Stimulated activated CD8-positive, alpha-beta memory T cell treated with anti-CD3 and anti-CD28 coated beads, Interleukin-4, amount 100 ng/mL, for 1 hour (primary cell): ENCODE data around the gene EMP2.
"Not testable (repeated sequence)": the region's sequence is repeated elsewhere in the genome, so short reads cannot be mapped to it uniquely, and the experiment has no call there.

Experiments
- DNase-seq, 2 donors: peaks; one replicate each; pipeline ENCODE4 v3.0.0-alpha.2; 2020; ENCODE audit warnings: low read depth in 2 of 2, low spot score in 1 of 2

EMP2 gene

DNA sequence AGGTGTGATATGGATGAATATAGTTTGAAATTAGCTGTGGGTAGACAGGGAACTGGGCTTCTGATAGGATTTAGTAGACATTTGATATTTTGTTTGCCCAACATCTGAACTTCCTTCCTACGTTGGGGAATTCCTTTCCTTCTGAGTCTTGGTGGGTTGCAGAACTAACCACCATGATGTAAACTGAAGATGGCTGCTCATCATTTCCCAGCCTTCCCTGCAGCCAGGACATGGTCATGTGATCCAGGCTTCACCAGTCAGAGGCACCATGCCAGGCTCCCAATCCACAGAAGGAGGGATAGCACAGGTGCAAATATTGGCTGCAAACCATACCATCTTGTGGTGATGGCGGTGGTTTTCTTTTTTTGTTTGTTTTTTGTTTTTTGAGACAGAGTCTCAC, 57.4 kb downstream of the EMP2 start:
- no peak for DNase-seq

DNA sequence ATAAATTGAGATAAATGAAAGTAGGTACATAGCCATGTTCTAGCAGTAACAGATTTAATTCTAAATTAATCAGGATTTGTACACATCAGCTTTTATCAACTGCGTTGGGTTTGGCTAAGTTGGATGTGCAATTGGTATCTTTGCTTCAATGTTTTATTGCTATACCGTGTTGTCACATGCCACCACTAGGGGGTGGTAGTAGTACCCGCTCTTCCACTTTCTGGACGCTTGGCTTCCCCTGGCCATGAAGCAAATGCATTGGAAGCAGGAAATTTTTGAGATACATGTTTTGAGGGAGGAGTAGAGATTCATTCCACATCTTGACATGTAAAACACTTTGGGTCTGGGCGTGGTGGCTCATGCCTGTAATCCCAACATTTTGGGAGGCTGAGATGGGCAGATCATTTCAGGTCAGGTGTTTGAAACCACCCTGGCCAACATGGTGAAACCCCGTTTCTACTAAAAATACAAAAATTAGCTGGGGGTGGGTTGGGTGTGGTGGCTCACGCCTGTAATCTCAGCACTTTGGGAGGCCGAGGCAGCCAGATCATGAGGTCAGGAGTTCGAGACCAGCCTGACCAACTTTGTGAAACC, 58.6 kb downstream of the EMP2 start:
- DNase-seq, result no peak

DNA sequence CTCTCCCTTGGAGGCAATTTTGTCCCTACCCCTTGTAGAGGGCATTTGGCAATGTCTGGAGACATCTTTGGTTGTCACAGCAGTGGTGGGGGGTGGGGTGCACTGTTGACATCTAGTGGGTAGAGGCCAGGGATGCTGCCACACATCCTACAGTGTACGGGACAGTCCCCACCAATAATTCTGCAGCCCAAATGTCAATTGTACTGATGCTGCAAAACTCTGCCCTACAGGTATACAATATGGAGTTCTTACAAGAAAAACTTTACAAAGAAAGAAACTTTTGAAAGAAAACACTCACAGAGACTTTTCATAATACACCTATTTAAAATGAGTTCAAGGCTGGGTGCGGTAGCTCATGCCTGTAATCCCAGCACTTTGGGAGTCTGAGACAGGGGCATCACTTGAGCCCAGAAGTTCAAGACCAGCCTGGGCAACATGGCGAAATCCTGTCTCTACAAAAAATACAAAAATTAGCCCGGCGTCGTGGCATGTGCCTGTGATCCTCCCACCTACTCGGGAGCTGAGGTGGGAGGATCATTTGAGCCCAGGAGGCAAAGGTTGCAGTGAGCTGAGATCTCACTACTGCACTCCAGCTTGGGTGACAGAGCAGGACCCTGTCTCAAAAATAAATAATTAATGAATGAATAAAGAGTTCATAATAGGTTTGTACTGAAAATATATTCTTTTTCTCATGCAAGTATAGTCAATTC, 59.4 kb downstream of the EMP2 start:
- DNase-seq, result no peak

DNA sequence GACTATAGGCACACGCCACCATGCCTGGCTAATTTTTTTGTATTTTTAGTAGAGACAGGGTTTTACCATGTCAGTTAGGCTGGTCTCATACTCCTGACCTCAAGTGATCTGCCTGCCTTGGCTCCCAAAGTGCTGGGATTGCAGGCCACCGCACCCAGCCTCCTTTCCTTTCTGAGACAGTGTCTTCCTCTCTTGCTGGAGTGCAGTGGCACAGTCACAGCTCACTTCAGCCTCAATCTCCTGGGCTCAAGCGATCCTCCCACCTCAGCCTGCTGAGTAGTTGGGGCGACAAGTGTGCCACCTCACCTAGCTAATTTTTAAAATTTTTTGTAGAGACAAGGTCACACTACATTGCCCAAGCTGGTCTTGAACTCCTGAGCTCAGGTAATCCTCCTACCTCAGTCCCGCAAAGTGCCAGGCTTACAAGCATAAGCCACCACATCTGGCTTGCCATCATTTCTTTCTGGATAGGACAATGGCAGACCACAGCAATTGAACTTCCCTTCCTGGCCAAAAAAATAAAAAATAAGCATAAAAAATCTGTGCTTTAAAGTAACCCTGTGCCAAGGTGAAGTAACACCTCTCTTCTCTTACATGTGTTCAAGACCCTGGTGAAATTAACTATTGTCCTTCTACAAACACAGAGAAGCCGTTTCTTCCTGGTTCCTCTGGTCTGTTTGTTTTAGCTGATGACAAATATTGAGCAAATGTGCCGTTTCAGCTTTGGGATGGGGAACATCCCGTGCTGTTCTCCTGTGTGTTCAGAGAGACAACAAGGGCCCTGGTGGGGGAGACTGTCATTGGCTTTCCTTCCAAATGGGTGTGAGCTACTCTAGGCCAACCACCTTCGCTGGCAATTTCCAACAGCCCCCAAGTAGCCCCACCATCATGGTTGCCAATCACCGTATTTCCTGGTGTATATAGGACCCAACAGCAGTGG, 60.2 kb downstream of the EMP2 start:
- DNase-seq, result no peak

DNA sequence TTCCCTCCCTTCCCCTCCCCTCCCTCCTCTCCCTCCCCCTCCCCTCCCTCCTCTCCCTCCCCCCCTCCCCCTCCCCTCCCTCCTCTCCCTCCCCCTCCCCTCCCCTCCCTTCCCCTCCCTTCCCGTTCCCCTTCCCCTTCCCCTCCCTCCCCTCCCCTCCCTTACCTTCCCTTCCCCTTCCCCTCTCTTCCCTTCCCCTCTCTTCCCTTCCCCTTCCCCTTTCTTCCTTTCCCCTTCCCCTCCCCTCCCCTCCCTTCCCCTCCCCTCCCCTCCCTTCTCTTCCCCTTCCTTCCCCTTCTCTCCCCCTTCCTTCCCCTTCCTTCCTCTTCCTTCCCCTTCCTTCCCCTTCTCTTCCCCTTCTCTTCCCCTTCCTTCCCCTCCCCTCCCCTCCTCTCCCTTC, 61.1 kb downstream of the EMP2 start:
- DNase-seq, result no peak

DNA sequence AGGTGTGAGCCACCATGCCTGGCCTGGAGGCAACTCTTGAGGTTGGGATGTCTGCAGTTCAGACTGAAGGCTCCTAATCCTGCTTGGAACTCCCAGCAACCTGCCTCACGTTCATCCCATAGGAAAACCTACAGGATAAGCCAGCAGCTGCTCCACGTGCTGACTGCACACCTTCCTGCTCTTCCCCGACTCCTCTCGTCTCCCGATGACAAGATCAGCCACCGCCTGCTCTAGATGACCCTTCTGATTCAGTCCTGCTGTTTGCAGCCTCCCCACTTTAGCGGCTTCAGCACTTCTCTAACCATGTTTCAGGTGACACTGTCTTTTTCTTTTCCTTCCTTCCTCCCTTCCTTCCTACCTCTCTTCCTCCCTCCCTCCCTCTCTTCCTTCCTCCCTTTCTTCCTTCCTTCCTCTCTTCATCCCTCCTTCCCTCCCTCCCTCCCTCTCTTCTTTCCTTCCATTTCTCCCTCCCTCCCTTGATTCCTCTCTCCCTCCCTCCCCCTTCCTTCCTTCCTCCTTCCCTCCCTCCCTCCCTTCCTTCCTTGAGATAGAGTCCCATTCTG, 61.8 kb downstream of the EMP2 start:
- no peak for DNase-seq

DNA sequence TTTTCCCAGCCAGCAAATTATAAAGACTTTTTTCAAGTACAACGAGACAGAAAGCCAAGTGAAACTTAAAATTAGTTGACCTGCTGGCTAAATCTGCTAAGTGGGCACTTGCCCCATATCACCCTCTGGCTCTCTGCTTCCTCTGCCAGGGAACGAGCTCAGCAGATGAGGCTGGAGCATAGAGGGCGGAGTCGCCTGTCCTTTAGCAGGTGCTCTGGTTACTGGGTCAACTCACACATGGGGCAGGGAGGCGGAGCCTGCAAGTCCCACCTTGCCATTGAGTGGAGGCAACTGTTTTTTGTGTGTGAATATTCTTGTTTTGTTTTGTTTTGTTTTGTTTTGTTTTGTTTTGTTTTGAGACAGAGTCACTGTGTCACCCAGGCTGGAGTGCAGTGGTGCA, 62.5 kb downstream of the EMP2 start:
- DNase-seq, result no peak

DNA sequence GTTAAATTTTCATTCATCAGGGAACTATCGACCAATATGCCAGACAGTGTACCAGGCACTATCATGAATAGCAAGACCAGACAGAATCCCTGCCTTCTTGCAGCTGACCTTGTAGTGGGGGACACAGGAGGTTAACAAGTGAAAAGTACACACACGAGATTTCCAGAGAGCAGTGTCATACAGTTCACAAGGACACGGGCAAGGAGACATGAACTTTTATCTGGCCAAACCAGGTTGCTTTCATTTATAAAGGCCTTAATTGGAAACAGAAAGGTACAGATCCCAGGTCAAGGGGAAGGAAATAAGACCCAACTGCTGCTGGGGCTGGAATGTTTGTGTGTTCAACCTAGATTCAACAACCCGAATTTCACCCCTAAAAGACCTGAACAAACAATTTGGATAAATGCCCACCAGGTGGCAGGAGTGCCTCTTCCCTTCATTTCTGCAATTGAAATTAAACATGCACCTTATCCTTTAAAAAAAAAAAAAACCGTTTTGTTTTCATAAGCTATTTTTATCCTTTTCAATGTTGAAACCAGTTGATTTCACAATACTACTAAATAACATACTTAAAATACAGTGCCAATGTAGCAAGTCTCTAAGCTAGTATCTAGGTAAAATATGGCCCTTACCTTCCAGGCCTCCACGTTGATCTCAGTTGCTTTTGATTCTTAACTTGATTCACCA, 65.9 kb downstream of the EMP2 start:
- DNase-seq, result peak in 1 of 2 donors; percentile 14

DNA sequence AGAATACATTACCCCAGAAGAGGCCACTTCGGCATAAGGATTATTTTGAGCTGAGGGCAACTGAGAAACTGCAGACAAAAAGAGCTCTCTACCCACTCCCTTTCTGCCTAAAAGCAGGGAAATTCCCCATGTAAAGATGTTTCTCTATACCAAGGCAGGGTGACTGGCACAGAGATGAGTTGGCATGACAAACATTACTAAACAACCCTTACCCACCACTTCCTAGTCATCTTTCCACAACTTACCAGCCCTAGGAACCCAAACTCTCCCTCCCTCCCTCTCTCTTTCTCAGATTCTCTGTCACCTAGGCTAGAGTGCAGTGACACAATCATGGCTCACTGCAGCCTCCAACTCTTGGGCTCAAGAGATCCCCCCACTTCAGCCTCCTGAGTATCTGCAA, 68.6 kb downstream of the EMP2 start:
- DNase-seq, result no peak

DNA sequence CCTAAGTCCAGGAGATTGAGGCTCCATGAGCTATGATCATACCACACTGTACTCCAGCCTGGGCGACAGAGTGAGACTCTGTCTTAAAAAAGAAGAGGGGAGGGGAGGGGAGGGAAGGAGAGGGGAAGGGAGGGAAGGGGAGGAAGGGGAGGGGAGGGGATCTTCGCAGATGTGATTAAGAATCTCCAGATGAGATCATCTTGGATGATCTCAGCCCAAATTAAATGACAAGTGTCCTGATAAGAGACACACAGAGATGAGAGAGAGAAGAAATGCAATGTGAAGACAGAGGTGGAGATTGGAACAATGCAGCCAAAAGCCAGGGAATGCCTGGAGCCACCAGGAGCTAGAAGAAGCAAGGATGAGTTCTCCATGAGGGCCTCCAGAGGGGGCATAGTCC, 70.1 kb downstream of the EMP2 start:
- DNase-seq, result no peak

DNA sequence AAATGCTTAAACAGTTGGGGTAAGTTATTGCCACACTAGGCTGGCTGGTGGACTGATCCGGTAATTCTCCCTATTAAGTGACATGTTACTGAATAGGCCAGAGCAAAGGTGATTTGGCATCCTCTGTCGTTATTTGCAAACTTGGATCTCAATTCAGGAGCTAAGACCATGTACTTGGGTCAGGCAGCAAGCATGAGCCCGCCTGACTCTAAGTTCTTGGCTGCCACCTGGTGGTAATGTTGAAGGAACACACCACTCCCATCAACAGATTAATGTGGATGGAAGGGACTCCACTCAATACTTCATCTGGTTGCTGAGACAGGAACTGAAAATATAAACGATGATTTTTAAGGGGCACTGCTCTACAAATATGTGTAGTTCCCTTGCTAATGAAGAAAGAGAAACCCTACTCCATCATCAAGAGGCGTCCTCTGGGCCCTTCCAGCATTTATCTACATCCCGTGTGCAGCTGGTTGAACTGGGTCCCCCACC, 70.8 kb downstream of the EMP2 start:
- peak; percentile 20 to 32 for DNase-seq

DNA sequence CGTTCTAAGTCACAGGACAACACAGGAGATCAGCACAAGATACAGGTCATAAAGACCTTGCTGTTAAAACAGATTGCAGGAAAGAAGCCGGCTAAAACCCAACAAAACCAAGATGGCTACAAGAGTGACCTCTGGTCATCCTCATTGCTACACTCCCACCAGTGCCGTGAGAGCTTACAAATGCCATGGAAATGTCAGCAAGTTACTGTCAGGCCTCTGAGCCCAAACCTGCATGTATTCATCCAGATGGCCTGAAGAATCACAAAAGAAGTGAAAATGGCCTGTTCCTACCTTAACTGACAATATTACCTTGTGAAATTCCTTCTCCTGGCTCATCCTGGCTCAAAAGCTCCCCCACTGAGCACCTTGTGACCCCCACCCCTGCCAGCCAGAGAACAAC, 75.1 kb downstream of the EMP2 start:
- DNase-seq, result not testable (repeated sequence)

DNA sequence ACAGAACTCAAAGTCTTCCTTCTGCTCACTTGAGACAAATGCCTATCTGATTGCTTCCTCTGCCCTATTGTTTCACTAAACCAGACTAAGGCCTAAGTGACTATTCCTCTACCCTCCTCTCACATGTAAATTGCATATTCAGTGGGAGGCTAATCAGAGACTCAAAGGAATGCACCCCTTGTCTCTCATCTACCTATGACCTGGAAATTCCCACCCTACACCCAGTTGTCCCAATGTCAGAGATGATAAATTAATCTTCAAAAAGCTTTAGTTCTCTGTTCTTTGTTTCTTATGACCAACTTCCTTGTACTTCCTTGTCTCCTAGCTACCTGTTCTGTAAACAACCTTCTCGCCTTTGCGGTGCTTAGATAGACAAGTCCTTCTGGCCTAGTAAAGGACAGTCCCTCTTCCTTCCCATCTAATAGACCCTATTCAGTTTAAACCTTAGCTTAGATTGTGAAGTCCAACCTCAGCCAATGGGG, 76.0 kb downstream of the EMP2 start:
- no peak for DNase-seq

DNA sequence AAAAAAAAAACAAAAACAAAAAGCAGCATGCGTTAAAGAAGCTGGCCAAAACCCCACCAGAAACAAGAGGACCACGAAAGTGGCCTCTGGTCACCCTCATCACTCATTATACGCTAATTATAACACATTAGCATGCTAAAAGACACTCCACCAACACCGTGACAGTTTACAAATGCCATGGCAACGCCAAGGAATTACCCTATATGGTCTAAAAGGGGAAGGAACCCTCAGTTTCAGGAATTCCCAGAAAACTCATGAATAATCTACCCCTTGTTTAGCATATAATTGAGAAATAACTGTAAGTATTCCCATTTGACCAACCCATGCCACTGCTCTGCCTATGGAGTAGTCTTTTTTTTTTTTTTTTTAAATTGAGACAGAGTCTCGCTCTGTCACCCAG, 77.6 kb downstream of the EMP2 start:
- DNase-seq, result no peak

DNA sequence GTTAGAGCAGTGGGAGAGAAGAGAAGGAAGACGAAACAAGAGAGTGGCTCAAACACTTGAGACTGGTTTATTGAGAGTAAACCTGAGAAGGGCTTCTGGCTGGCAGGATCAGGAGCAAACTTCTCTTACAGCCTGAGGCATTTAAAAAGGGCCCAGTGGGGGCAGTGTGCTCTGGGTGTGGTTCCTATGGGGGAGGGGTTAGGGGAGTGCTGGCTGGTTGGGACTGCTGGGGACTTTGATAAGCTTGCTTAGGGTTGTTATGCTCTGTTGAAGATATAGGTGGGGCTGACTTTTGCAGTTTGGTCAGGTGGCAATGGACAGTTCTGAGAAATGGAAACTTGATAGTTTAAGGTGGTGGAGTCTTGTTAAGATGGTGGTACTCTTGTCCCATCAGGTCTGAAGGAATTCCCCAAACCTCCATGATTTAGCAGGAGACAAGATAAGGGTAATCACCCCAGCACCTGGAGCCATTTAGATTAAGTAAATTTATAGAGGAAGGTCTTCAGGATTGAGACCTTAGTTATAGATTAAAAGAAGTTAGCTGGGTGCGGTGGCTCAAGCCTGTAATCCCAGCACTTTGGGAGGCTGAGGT, 79.3 kb downstream of the EMP2 start:
- no peak for DNase-seq

DNA sequence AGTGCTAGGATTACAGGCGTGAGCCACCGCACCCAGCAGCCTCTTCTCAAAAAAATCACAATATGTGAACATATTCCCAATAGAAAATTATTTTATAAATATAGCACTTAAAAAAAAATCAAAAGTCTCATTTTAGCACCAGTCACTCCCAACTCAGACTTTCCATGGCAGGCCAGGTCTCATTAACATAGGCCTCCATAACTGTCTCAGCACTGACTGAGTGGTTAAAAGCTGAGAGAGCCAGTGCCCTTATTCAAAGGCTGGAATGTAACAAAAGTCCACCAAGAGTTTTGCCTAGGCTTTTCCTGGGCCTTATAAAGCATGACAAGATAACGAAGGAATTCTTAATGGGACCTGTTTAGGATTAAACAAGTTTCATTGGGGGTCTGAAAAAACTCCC, 79.8 kb downstream of the EMP2 start:
- no peak for DNase-seq

DNA sequence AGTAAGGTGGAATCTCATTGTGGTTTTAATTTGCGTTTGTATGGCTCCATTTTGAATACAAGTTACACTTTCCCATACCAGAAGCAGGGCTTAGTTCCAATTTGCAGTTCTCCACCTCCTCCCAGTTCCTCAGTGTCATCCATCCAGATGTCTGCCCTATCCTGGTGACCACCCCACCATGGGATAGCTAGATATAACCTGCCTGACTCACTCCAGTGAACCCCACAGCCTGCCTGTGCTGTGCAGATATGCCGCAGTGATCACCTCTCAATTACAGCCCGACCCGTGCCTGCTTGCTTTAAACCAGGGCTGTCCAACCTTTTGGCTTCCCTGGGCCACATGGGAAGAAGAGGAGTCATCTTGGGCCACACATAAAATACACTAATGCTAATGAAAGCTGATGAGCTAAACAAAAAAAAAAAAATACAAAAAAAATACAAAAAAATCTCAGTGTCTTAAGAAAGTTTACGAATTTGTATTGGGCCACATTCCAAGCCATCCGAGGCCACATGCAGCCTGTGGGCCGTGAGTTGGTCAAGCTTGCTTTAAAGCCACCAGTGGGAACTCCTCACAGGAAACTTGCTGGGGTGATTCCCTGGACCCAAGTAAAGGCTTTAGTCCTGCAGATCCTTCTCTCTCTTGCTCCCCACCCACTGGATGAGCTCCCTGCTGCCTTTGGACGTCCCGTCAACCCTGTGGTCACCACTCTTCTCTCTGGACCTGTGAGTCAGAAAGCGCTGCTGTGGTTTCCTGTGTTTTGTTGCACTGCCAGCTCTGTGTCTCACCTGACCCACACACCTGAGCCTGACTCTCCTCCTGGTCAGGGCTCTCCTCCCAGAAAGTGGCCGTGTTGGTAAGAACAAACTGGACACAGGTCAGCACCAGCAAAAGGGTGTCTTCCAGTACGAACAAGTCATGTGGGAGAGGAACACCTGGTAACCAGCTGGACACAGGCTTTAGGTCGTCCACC, 83.0 kb downstream of the EMP2 start:
- no peak for DNase-seq

DNA sequence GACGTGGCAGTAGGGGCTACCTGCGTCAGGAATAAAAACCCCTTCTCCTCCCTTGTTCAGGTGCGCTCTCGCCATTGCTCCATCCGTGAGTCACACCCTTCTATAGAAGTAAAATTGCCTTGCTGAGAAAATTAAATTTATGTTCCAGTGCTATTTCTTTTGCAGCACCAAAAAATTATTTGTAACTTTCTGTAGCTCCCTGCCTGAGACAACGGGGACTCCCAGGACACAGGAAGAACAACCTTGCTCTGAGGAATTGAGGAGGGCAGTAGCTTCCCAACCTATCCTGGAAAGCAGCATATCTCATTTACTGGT, 85.4 kb downstream of the EMP2 start:
- DNase-seq, result no peak

DNA sequence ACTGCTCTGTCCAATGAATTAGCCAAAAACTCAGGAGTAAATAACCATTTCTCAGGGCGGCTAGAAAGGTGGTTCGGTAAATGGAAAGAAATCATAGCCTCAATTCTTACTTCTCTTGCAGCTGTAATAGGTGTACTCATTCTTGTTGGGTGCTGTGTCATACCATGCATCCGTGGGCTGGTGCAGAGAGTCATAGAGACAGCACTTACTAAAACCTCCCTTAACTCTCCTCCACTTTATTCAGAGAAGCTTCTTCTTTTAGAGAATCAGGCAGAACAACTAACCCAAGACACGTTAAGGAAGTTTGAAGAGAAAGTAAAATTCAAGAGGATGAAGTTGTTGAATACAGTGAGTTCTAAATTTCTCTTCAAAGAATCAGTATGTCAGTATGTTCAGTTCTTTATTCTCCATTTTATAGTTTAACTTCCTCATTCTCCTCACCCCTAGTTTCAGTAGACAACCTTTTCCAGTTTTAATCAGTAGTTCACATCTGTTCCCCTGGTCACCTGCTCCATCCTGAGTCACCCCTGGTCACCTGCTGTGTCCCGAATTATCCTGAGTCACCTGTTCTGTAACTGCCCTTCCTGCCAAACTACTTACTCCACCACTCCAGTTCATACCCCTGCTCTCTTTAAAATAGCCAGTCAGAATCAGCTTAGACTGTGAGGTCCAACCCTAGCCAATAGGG, 85.9 kb downstream of the EMP2 start:
- no peak for DNase-seq
